NCI-H69 (cell line): Measurements from ENCODE around the gene SLK.
A peak's percentile ranks its signal among the peaks of the same experiment; 100 is the strongest.

Experiments
- DNase-seq: peaks from one replicate; lab custom pipeline; 2025; lab: John Stamatoyannopoulos, UW

SLK gene

GRCh38 chr10:104052431-104052830, 85.5 kb downstream of the SLK start:
- no peak for DNase-seq

DNA sequence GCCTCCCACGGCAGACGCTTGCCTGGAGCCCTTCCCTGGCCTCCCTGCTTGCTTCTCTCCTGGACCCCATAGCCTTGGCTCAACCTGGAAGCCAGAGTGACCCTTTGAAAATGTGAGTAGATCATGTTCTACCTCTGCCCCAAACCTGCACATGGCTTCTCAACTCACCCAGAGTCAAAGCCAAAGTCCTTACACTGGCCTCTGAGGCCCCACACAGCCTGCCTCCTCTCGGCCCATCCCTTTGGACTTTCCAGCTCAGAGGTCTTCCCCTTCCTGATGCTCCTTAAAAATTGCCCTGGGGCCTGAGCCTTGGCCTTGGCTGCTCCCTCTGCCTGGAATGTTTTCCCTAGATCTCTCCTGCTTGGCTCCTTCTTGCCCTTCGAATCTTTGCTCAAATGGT, 86.3 kb downstream of the SLK start:
- DNase-seq, result no peak

GRCh38 chr10:104054430-104054829, 87.5 kb downstream of the SLK start:
- no peak for DNase-seq

DNA sequence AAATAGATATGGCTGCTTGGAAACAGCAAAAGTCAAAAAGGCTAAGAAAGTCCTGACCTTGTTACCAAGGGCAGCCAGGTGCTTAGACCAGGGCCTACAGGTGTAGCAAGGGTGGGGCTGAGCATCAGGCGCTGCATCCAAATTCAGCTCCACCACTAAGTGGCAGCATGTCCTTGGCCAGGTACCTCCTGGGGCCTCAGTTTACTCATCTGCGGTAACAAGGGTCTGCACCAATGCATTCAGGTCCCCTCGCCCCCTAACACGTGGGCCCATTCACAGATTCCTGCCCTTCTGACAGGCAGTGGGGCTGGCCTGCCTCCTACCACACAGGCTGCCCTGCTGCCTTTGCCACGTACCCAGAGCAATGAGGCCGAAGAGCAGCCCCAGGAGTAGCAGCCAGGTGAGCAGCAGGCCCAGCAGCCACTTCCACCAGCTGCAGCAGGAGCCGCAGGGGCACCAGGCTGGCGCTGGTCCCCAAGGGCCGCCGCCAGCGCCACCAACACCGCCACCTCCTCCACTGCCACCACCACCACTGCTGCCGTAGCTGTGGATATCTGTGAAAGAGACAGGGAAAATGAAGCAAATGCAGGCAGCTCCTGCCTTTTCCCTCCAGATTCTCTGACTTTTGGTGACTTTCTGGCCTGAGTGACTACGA, 89.8 kb downstream of the SLK start:
- DNase-seq, result peak; percentile 27

DNA sequence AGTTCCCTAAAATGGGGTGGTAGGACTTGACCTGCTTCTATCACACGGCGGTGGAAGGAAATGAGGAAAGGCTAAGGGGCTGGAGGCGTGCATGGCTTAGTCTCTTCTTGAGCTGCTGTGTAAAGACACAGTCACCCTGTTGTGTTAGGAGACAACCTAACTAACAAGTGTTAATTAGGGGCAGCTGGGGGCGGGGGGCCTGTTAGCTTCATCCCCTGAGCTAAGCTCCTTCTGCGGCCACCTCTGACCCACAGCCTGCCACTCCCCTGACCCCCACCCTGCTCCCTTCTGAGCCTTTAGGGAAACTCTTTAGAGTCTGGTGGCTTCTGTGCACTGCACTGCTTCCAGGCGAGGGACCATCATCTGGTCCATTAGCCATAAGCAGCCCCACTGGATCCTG, 90.8 kb downstream of the SLK start:
- no peak for DNase-seq

DNA sequence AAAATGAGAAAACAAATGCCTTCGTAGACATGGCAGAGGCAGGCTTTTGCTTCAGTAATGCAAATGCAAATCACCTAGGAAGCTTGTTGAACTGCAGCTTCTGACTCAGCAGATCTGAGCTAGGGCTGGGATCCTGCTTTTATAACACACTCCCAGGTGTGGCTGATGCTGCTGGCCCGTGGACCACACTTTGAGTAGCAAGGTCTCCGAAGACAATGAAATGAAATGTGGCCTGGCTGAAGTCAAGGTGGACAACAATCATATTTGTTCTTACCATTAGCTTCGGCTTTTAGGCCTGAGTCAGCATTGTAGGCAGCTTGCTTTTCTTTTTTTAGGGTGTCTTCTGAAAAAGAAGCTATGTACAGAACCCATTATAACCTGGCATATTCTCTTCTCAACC, 92.4 kb downstream of the SLK start:
- no peak for DNase-seq

GRCh38 chr10:104061196-104061595, 94.3 kb downstream of the SLK start:
- DNase-seq, result no peak

- no peak for DNase-seq
Observed at GRCh38 chr10:104065748-104066147, 98.8 kb downstream of the SLK start.

- no peak for DNase-seq
Observed at GRCh38 chr10:104066945-104067344, 100.0 kb downstream of the SLK start.

DNA sequence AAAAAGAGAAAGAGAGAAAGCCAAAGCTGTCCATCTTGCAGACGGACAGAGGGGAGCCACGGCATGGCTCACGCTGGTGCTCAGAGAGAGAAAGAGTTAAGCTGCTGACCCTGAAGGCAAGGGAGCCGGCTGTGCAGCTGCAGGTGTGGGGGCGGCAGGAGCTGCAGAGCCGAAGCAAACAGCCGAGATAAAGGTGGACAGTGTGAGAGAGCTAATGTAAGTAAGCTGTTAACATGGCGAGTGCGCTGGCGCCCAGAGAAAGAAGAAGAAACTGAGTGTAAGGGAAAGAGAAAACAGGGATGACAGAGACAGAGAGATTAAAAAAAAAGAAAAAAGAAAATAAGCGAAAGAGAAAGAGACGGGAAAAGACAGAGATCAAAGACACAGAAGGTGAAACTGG, 100.6 kb downstream of the SLK start:
- no peak for DNase-seq

DNA sequence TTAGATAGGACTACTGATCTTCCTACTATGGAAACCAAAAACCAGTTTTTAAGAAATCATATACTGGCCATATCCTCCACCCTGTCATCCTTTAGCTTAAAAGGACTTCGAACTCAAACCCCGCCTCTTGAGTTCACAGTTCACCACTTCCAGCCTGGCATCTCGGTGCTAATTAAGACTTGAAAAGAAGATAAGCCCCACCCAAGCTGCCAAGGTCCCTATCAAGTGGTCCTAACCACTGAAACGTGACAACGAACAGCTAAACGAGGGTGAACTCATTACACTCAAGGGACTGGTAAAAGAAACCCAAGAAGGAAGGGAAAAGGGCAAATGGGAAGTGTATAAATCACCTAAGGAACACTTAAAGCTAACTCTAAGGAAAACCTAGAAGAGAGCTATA, 102.7 kb downstream of the SLK start:
- DNase-seq, result no peak

DNA sequence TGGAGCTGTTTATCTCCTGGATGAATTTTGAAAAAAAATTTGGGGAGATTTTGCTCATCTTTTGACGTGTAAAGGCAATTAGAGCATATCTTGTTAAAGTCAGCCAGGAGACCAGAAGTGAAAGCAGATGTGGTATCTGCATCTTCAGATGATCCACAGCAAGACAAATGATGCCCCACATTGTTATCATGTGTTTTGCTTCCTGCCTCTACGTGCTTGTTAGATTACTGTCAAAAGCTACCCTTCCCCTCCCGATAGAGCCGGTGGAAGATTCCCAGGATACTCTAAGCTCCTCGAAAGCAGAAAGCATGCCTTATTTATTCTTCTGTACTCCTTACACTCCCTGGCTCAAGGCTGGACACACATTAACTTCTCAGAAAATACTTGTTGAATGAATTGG, 105.8 kb downstream of the SLK start:
- no peak for DNase-seq

DNA sequence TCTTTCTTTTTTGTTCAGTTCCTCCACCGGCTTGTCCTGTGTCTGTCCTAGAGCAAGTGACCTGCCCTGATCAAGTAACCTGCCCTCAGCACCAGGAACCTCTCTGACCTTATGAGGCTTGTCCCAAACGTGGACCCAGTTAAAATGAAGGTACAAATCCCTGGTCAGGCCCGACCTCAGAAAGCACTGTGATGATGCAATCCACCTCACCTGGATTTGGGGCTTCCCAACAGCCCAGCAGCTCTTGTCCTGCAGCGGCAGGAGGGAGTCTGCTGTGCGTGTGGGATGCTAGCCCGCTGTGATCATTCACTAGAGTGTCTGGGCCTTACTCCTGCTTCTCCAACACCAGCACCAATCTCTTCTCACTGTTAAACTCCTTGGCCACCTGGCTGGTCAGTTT, 107.6 kb downstream of the SLK start:
- no peak for DNase-seq

GRCh38 chr10:104076743-104077160, 109.8 kb downstream of the SLK start:
- peak; percentile 96 for DNase-seq

DNA sequence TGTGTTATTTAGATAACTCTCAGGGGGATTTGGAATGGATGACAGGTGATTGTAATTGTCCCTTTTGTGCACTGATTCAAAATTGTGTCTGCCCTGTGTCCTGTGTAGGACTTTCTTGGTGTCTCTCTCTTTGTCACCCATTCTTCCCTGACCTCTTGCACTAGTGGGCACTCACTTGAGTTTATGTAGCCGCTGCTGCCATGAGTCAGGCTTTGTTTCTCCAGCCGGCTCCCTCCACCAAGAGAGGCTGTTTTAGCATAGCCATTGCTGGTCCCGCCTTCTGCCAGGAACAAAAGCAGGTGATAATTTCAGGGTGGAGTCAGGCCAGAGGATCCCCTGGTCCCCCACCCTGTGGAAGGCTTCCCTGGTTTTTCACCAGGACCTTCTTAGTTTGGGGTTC, 110.3 kb downstream of the SLK start:
- peak; percentile 93 for DNase-seq

- DNase-seq, result peak; percentile 49
Observed at GRCh38 chr10:104077663-104078151, 110.8 kb downstream of the SLK start.
